ENCODE measurements around the gene SLC45A3.
"Not testable (repeated sequence)": the region's sequence is repeated elsewhere in the genome, so short reads cannot be mapped to it uniquely, and the experiment has no call there.

SLC45A3 gene, protein sequence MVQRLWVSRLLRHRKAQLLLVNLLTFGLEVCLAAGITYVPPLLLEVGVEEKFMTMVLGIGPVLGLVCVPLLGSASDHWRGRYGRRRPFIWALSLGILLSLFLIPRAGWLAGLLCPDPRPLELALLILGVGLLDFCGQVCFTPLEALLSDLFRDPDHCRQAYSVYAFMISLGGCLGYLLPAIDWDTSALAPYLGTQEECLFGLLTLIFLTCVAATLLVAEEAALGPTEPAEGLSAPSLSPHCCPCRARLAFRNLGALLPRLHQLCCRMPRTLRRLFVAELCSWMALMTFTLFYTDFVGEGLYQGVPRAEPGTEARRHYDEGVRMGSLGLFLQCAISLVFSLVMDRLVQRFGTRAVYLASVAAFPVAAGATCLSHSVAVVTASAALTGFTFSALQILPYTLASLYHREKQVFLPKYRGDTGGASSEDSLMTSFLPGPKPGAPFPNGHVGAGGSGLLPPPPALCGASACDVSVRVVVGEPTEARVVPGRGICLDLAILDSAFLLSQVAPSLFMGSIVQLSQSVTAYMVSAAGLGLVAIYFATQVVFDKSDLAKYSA

DNA sequence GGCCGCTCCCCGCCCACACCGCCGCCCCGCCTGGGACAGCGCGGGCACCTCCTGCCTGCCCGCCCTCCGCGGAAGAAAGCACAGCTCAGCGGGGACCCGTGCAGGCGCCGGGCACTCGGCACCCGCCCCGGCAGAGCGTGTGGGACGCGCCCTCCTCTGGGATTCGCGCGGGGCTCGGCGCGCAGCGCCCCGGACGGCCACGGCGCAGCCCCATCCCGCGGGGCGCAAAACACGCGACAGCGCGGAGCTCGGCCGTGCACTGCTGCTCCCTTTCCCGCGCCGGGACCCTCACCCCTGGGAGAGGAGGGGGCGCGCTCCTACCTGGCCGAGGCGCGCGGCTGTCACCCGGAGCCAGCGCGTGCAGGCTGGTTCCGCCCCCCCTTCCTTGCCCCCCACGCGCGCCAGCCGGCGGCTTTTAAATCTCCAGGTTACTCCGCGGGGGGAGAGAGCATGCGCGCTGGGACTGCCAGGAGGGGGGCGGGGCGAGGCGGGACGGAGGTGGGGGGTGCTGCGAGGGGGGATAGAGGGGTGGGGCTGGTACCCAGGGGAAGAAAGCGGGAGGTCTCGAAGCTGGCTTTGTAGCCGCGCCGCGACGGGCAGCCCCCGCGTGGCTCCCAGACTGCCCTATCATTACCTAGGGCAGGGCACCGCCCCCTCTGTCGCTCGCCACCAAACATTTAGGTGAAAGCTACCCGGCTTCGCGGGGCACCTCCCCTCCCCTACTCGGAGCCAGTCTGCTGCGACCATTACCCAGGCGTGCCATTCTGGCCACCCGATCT is at the start of gene SLC45A3:
TSS of gene SLC45A3 (minus strand) at position 437 of the 779 bp plus-strand sequence. CDS start 15,853 bp downstream, outside the sequence.
- no peak for DNase-seq (ENCODE audit: low spot score)

DNA sequence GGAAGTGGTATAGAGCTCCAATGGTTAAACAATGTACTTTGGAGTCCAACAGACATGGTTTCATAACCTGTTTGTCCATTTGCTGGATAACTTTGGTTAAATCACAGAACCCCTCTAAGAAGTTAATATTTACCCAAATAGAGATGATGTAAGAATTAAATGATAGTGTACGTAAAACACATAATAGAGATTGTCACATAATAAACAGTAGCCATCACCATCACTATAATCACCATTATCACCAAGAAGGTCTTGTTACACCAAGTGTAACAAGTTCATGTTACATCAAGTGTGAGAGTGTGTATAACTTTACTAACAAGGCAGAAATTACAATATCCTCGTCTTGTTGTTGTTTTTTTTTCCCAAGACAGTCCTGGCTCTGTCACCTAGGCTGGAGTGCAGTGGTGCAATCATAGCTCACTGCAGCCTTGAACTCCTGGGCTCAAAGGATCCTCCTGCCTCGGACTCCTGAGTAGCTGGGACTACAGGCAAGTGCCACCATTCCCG is 46.4 kb upstream of the SLC45A3 start:
- DNase-seq (ENCODE audit: low spot score), result no peak

DNA sequence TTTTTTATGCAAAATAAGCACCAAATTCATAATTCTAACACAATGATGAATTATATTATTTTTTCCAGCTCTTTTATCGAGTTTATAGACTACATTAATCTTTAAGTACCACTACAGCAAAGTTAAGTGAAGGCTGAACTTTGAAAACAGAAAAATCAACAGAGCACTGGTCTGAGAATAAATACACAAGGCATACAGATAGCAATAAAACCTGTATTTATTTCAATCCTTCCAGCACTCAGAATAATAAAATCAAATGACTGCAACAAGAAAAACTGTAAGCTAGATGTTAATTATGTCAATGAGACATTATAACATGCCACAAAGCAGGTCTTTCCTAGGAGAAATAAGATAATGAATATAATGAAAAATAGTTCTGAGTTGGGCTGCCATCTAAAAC is 45.2 kb upstream of the SLC45A3 start:
- DNase-seq (ENCODE audit: low spot score), result no peak

DNA sequence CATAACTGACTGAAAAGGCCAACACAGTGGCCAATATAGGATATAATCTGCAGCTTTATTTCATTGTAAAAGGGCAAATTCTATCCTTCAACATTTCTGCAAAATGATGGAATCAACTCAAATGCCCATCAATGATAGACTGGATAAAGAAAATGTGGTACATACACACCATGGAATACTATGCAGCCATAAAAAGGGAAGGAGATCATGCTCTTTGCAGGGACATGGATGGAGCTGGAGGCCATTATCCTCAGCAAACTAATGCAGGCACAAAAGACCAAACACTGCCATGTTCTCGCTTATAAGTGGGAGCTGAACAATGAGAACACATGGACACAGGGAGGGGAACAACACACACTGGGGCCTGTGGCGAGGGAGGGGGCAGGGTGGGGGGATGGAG is 40.4 kb upstream of the SLC45A3 start:
- not testable (repeated sequence) for DNase-seq (ENCODE audit: low spot score)

DNA sequence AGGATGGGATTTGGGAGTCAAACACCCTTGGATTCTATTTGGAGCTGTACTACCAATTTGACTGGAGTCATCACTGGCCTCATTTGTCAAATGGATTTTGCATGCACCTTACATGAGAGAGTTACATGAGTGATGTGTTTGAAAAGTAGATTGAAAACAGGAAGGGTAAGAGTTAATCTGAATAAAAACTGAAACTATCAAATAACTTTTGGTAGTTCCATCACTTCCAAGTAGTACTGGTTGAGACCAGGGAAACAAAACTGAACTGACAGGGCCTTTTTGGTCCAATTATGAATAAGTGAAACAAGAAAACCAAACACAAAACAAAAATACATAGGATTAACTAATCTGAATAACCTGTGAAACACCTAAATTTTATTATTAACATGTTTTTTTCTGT is 39.5 kb upstream of the SLC45A3 start:
- no peak for DNase-seq (ENCODE audit: low spot score)

DNA sequence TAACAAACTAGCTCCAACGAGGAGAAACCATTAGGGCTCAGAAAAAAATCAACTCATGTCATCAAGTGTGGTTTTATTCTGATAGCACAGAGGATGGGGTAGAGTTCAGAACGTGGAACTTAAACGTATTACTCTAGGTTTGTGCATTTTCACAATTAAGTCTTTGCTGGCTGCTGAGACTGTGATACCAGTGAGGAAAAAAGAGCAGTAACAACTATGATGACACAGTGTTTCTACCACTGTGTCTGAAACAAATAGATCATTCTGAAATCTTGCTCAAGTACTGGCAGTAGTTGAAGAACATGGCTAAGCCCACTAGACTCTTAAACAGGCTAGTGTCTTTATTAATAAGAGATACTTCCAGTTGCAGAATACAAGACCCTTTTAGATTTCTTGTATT is 38.7 kb upstream of the SLC45A3 start:
- no peak for DNase-seq (ENCODE audit: low spot score)

DNA sequence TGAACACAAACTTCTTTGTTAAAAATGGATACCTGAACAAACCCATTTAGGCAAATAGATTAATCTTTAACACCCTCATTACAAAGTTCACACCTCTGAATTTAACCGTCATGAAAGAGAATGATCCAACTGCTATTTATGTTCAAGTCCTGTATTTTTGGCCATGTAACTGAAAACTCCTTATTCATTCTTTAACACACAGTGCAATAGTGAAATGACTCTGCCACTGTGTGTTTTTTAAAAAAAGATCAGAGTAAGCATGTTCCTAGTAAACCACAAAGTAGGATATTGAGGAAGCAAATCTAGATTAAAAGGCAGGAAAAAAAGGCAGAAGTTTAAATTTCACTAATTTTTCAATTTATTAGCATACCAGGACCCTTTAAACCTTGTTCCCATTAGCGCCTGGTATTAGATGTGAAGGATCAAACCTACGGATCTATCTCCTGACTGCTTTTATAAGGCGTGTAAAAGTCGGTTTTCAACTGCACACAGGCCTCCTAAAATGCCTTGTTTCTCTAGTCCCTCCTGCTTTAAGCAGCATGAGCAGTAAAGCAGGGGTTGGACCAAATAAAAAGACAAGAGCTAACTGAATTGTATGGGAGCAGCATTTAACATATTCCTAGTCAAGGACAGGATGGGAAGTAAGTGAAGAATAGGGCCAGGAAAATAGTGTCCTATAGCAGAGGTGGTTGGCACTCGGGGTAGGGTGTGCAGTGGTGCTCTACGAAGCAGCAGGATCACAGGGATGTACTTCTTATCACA is 36.2 kb upstream of the SLC45A3 start:
- no peak for DNase-seq (ENCODE audit: low spot score)

DNA sequence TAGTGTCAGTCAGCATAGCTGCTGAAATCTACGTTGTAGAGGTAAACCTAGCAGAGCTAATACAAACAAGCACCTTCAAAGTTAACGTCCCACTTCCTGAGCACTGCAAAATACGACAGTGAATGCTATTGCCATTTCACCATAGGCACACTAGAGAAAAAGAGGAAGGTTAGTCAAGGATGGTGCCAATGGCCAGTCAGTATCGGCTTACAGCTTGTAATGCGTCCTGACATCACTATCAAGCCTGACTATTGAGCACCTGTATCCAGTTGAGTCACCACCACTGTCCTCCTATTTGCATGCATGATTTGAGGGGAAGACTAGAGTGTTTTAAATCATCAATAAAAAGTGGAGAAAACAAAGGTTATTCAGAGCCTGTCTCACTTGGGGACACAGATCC is 35.3 kb upstream of the SLC45A3 start:
- DNase-seq (ENCODE audit: low spot score), result no peak

DNA sequence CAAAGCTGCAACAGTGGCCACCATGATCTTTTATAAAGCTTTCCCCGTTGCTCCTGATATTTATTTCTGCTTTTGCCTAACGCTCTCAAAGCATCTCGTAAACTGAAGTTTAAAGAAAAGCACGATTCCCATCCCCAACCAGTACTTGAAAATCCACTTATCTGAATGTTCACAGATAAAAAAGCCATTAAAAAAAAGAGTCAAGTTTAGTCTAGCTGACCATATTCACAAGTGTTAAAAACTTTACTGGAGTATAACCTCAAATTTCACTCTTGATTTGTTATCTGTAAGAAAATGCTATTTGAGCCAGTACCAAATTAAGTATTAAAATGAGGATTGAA is 34.6 kb upstream of the SLC45A3 start:
- DNase-seq (ENCODE audit: low spot score), result no peak

DNA sequence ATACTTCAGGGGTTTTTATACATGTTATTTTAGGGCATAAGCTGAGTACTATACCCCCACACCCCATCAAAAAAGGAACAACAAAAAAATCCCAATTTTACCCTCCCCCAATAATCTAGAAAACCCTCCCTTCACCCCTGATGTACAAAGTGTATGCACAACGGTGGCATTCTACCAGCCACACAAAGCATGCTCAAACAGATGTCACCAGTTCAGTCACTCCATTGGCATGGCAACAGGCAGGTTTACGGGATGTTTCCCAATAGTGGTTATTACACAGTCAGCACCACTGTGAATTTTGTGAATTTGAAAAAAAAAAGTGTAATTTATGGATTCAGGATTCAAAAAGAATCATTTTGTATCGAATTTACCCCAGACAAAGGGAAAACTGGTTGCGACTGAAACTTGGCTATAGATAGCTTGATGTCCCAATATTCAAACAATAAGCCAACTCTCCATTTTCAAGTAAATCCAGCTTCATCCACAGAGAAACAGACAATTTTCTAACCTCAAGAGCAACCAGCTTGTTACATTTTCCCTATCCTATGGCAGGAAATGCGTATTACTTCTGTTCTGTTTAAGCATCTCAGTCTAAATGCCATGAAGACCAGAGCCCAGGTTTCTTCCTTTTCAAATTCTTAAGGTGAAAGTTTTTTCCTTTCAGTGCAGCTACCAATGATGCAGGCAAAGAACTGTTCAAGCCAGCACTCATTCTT is 34.0 kb upstream of the SLC45A3 start:
- DNase-seq (ENCODE audit: low spot score), result no peak

DNA sequence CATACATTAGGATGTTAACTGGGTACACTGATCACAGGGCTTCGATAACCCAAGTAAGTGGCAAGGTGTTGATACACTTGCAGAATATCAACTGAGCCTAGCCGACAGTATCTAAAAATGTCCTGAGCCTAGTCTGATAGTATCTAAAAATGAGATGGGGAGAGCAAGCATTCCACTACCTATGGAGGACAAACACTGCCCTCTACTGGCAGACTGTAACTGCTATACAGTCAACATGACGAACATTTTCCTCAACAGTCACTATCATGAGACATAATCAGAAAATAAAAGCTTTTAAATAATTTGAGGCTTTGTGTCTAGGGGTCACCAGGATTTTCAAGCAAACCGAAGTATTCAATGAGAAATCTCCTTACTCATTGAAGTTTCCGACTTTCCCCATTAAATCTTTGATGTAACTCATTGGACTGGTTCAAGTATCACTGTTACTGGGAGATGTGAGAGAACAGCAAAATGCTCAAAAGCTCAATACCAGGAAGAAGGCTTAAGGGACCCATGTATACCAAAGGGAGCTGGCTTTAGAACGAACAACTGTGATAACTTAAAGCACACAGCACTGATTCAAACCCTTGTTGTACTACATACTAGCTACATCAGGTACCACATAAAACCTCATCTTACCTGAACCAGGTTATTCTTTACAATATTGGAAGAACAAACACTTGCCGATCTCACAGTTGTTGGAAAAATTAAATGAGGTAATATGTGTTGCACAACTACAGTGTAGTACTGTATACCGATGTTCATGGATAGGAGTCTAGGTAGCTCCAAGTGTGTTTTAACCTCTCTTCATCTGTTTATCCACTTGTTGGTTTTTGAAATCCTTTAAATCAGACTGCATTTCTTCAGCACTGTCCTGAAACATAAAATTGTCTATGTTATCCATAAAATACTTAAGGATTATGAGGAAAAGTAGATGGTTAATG is 31.1 kb upstream of the SLC45A3 start:
- peak; percentile 65 for DNase-seq (ENCODE audit: low spot score)

DNA sequence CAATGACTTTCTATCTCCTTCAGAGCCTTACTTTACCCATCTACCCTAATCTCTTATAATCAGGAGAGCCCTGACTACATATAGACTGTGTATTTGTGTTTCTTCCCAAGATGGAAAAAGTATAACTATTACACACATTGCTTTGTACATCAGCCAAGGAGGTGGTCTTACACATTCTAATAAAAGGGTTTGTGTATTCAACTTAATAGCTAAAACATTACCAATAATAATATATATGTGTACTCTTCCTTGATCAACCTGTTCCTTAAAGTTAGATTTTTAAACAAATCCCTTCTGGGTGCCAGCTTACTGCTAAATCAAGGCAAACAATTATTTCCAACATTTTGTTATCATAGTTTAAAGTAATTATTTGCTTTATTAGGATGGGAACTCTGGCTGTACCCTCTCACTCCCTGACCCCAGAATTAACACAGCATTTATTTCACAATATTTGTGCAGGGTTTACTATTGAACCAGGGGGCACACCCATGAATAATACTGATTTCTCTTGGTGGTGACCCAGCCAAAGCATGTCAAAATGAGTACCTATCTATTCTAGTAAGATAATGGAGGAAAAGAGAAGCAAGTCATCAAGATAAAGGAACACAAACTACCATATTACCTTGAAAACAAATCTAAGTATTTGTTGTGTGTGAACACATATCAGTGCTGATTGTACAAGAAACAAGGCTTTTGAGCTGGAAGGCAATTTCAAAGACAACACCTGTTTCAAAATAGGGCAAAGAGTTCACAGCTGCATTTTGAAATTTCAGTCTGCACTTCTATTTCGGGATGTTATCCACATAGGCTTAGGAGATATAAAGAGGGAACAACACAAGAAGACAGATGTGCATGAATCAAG is 30.1 kb upstream of the SLC45A3 start:
- no peak for DNase-seq (ENCODE audit: low spot score)

DNA sequence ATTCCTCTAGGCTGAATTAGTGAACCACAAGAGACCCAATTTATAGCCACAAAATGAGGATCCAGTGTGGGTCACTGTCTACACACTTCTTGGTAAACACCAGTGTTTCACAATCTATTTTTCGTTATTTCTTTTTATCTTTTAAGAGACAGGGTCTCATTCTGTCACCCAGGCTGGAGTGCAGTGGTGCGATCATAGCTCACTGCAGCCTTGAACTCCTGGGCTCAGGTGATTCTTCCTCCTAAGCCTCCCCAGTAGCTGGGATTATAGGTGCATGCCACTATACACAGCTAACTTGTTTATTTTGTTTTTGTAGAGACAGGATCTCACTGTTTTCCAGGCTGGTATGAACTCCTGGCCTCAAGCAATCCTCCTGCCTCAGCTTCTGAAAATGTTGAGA is 29.3 kb upstream of the SLC45A3 start:
- DNase-seq (ENCODE audit: low spot score), result no peak

DNA sequence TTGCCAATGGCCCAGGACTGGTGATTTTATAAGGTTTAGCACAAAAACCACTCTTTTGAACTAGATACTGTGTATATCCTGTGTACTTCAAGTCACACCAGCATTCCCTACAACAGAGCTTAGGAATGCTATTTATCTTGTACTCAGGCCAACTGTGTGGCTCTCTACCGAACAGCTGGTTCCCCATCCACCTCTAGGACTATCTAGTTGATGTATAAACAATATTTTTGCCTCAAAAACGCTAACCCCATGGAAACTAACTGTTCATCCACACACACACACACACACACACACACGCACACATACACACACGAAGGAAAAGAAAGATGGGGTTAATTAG is 28.7 kb upstream of the SLC45A3 start:
- no peak for DNase-seq (ENCODE audit: low spot score)

DNA sequence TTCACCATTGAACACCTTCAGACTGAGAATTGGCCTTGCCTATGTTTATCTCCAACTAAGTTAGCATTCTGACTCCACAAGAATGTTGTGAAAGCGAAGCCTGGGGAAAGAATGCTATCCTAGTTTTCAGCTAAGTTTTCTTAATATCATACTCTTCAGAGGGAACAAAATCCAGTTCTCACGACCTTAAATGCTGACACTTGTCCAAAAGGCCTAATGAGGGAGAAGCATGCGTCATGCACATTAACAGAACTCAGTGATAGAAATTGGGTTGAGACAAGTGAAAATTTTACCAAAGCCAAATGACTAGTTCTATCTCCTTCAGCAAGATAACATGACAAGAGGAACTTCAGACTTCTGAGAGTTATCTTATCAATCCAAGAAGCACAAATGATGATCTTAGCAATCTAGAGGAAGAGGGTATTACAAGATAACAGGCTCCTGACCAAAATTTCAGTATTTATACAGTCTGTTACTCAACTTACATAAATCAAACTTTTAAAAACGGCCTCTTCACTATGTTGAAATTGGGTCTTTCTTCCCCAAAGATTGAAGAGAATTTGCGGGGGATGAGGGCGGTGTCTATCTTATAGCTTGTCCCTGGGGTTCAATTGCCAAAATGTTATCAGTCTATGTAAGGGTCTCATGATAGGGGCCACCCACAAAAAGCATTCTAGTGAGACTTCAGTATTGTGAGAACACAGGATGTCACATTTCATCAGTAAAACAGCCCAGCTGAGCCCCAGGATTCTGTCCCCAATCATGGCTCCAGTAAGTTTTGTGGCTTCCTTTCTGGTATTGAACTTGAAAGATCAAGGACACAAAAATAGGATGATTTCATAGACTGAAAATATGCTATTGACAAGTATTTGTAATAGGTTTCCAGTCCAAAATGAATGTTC is 26.5 kb upstream of the SLC45A3 start:
- DNase-seq (ENCODE audit: low spot score), result no peak

DNA sequence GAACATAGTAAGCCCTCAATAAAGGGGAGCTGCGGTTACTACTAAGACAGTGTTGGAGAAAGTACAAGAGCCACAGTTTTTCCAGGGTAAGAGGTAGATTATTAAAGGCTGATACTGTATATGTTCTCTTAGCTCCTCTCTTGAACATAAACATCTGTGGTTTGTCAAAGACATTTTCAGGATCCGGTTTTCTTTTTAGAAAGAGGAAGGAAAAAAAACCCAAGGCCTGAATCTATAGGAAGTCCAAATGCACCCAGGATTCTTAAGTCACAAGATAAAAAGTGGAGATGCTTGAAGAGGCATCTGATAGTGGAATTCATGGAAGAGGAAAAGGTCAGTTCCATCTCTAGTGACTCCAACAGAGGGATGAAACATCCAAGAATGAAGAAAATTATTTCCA is 24.6 kb upstream of the SLC45A3 start:
- no peak for DNase-seq (ENCODE audit: low spot score)

DNA sequence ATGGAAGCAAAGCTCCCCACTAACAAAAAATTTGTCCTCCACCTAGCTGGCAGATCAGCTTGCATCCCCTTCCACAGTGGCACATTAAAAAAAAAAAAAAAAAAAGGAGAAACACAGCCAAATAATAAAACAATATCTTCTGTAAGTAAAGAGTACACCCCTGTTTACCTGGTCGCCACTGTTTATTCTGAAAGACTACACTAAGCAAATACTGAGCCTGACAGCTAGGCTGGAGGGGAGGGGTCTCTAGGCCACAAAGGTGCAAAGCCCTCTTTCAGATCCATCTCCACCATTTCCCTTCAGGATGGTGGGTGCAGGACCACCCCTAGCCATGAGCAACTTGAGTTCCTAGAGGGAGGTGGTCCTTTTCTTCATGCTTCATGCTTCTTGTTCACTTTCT is 22.8 kb upstream of the SLC45A3 start:
- DNase-seq (ENCODE audit: low spot score), result no peak

DNA sequence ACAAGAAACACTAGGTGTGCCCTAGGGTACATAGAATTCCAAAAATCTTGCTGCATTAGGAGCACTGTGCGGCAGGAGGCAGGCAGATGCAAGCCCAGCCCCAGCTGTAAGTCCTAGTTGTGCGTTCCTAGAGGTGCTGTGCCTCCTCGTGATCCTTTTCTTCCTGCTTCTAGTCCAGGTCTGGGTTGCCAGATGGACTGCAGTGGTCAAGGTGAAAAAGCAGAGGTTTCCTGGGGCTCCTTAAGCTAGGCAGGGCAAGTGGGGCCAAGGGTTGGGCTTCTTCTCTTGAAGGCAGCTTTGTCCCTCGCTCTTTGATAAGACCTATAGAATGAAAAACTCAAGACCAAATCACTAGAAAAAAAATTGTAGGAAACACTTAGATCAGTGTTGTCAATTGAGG is 21.6 kb upstream of the SLC45A3 start:
- DNase-seq (ENCODE audit: low spot score), result no peak

DNA sequence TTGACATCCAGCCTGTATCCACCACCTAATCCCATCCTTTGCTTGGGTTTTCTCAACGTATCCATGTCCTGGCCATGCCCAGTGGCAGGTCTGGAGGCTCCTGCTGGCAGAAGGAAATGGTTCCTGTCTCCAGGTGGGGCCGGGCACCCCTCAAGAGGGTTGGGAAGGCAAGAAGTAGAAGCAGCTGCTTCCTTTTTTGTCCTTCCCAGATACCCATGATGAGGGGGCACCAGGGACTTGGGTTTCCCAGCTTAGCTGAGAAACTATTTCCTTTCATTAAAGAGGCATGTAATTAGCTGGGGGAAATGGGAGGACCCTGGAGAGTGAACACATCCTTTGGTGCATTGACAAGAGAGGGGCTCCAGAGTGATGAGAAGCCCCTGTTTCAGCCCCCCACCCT is 21.1 kb upstream of the SLC45A3 start:
- no peak for DNase-seq (ENCODE audit: low spot score)
